ENCODE results near the gene IL17RD. TPM values are rescaled to one million over a fixed set of nuclear protein-coding genes. Genes with fewer than 3 reads are reported as not detected.

Gene IL17RD
- total RNA-seq, 1 donor from 2014 or later, result 3.4 TPM

GRCh38 chr3:57041674-57042073 lies 123.5 kb downstream of the IL17RD start:
- Histone ChIP-seq H3K27me3 (no peaks in the 10 kb centered on the region), H3K4me1 (no peaks in the 10 kb centered on the region), H3K36me3 (no peaks in the 10 kb centered on the region), H3K4me3 (no peak overlapping the region), H3K9me3 (no peaks in the 10 kb centered on the region), H3K27ac (no peak overlapping the region)
- TF ChIP-seq, protein P1, sequence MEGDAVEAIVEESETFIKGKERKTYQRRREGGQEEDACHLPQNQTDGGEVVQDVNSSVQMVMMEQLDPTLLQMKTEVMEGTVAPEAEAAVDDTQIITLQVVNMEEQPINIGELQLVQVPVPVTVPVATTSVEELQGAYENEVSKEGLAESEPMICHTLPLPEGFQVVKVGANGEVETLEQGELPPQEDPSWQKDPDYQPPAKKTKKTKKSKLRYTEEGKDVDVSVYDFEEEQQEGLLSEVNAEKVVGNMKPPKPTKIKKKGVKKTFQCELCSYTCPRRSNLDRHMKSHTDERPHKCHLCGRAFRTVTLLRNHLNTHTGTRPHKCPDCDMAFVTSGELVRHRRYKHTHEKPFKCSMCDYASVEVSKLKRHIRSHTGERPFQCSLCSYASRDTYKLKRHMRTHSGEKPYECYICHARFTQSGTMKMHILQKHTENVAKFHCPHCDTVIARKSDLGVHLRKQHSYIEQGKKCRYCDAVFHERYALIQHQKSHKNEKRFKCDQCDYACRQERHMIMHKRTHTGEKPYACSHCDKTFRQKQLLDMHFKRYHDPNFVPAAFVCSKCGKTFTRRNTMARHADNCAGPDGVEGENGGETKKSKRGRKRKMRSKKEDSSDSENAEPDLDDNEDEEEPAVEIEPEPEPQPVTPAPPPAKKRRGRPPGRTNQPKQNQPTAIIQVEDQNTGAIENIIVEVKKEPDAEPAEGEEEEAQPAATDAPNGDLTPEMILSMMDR (IDR thresholded peaks at IDR 0.05), result no peak
- intact Hi-C loops (cut with DNase I), result no loop called here
- DNase-seq (ENCODE audit: low spot score in 2 of 2), result no peak

Other genes starting within 250 kb of the IL17RD start
- gene SPATA12, start 104.7 kb downstream of the IL17RD start, total RNA-seq, result not detected
- gene HESX1, start 34.6 kb upstream of the IL17RD start, total RNA-seq, result not detected
- 63.1 TPM for gene APPL1, start 62.4 kb upstream of the IL17RD start, total RNA-seq
- not detected for gene ASB14, start 127.3 kb upstream of the IL17RD start, total RNA-seq

Measured in ascending aorta (tissue), 2 donors.